HG02798 (cell line): ENCODE data around the gene CACNA2D2.
A peak's percentile ranks its signal among the peaks of the same experiment; 100 is the strongest.

Source experiments
- ATAC-seq: cut with Tn5 transposase; IDR thresholded peaks from one replicate; pipeline ENCODE4 v1.9.1; 2021; ENCODE audit warnings: mild to moderate bottlenecking; ENCODE audit not compliant: unreplicated experiment, poor library complexity

Gene CACNA2D2

DNA sequence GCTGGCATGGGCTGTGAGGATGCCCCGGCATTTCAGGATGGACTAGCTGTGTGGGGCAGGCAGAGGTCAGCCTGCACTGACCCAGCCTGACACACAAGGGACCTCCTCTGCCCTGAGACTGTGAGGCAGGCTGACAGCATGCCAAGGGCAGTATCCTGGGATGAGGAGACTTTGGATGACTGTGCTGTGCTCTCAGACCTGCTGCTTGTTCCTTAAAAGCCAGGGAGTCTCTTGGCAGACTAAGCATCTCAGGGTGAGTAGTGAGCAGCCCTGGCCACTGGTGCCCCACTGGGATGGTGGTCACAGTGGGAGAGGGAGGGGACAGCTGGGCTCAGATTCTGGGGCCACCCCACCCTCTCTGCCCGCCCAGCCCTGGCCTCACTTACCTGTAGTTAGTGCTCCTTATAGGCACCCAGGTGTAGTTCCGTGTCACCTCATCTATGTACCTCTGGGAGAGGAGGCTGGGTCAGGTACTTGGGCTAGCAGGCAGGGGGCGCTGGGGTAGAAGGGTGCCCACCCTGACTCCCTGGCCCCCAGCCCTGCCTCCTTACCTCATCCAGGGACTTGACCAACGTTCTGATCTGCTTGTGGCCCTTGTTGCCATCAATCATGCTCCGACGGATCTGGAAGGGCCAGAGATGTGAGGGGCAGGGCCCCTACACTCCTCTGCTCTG, 128.0 kb downstream of the CACNA2D2 start:
- no peak for ATAC-seq

DNA sequence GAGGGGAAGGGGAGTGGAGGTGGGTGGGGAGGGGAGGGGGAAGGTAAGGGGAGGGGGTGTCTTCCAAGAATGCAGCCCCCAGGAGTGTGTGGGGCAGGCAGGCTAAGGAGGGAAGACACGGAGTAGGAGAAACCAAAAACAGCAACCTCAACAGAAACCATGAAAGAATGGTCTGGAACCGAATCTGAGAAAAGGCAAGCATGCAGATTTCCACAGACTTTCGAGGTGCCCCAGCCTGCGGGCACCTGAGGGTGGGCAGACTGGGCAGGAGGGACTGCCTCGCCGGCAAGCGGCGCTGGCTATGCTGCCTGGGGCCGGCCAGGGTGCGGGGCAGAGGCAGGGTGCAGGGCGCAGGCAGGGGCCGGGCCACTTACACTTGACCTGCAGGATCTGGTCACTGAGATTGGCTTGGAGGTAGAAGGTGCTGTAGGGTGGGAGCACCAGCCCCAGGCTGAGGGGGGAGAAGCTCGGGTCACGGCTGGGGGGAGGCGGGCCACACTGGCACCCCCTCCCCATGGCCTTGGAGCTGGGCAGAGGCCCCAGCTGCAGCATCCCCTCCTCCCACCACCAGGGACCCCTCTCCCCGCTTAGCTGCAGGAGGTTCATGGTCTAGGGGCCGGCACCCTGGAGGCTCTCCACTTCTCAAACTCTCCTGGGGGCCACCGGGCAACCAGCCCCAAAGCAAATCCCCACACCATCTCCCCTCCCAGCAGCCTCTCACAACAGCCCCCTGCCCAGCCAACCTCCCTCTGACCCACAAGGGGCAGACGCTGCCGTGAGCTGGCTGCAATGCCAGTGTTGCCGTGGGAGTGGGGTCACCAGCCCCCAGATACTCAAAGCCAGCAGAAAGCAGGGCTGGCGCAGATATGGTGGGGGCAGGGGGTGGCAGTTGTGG, 128.8 kb downstream of the CACNA2D2 start:
- ATAC-seq, result no peak

DNA sequence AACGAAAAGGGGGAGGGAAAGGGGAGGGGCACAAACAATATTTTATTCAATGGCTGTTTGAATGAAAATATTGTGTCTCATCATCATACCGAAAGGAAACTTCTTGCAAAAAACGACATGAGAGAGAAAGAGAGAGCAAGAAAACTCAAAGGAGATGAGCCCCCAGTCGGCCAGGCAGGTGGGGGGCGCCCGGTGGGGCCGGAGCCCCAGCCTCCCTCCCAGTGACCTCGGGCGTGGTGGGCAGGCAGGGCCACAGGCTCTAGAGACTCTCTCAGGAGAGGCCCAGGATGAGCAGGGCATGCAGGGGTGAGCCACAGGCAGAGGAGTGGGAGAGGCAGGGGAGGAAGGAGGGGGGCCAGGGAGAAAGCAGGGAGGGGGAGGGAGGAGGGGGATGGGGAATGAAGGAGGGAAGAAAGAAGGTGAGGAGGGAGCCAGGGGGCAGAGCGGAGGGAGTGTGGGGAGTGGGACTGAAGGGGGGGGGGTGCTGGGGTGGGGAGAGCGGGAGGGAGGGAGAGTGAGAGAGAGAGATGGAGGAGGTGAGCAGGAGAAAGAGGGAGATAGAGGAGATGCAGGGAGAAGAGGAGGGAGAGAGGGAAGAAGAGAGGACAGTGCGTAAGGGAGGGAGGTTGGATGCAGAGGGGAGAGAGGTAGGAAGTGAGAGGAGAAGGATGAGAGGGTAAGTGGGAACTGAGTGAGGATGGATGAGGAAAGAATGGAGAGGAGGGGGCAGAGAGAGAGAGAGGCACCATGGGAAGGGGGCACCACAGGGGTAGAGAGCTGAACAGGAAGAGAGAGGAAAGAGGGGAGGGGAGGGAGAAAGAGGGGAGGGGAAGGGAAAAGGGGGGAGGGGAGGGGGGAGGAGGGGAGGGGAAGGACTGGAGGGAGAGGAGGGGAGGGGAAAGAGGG, 130.0 kb downstream of the CACNA2D2 start:
- no peak for ATAC-seq

DNA sequence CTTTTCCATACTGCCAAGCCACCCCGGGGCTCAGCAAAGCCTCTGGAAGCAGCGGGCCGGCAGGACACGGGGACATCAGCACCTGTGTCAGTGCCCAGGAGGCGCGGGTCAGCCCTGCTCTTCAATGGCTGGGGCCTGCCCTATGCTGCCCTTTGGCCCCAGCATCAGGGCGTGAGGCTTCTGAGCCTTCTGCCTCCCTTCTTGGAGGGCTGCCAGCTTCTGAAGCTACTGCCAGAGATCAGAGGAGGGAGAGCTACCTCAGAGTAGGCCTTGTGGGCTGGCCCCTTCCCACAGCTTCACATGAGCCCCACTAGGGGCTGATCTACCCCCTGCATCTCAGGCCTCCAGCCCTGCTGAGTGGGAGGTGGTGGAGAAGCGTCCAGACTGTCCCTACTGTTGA, 131.1 kb downstream of the CACNA2D2 start:
- ATAC-seq, result no peak

DNA sequence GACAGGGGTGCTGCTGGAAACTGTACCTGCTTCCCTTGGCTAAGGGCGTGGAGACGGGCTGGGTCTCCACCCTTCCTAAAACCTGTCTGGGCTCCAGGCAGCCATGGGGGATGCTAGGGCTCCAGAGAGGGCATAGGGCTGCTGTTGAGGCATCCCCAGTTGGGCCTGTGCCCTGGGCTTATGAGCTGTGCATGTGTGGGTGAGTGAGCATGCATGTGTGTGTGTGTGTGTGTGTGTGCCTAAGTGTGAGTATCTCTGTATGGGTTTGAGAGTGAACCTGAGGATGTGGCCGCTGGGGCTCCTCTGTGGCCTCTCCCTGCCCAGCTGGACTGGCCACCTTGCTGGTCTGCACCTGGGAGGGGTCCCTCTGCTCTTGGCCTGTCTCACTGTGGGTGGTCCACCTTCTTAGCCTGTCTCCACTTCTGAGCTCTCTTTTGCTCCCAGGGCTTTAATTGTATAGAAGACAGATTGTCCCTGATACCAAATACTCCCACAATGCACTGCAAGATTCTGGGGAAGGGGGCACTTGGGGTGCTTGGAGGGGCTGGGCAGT, 132.2 kb downstream of the CACNA2D2 start:
- ATAC-seq, result no peak

DNA sequence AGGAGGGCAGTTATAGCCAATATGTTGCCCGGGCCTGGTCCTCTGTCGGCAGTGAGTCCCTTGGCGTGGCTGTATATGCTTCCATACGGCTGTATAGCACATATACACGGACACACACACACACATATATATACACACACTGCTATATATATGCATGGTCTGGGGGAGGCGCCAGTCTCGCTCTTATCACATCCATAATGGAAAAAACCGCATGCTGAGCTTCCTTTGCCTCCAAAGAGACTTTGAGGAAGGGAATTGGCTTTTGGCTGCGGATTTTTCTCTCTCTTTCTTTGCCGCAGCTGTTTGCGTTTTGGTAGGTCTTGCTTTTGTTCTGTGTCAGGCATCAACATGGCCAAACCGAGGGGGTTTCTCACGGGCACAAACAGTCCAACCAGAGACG, 132.8 kb downstream of the CACNA2D2 start:
- no peak for ATAC-seq

DNA sequence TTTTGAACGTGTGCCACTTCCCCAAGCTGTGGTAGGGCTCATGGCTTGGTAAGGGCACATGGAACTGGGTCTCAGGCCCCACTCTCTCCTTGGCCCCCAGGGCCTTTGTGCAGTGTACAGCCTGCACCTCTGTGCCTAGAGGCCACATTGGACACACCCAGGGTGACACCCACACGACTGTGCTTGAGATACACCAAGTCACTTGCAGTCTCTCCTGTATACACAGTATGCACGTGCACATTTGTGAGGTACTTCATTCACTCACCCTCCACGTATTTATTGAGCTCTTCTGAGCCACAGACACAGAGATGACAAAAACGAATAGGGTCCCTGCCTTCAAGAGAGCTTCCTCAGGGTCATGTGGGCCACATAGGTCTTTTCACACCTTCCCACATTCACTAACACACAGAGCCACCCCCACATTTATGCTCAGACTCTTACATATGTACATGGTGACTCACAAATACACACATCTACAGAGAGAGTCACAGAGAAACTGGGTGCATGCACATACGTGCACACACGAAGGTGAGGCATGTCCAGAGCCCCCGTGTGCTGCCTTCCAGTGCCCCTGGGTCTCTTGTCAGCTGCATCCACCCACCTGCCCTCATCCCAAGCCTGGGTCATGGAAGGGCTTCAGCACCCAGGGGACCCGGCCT, 134.3 kb downstream of the CACNA2D2 start:
- ATAC-seq, result no peak

DNA sequence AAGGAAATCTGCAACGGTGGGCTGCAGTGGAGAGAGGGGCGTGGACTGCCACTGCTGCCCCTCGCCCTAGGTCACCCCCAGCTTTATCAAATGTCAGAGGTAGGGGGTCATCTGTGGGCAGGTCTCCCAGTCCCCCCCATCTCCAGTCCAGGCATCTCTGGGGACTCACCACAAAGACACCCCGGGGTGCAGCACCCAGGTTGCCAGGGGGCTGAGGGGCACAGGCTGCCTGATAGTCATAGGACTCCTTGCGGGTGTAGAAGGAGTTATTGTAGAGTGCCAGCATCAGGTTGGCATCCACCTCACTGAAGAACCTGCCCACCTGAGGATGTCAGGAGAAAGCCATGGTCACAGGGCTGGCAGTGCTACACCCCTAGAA, 137.6 kb downstream of the CACNA2D2 start:
- ATAC-seq, result no peak

DNA sequence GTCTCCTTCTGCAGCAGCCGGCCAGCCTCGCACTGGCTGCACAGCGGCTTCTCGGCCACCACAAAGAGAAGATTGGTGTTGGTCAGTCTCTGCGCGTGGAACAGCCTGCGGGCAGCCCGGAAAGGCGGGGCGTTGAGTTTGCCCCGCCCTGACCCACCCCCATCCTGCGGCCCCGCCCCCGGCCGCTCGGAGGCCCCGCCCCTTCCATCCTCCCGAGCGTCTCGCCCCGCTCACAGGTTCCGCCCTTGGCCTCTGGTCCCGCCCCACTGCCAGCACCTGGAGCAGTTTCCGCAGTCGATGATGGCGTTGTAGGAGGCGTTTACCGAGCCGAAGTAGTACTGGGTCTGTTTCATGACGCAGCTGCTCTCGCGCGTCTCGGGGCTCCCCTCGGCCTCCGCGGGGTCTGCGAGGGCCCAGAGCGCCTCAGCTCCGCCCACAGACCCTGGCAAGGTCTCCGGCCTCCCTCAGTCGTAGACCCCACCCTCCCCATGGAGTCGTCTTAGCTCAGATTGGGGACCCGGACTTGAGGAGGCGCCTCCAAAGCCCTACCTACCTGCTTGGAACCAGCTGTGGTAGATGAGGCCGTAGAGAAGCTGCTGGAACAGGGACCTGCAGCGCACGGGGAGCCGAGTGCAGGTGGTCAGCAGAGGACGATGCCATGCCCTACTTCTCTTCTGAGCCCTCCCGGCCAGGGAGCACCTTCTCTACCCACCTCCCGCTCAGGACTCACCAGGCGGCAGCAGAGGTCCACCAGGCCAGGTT, 138.2 kb downstream of the CACNA2D2 start:
- ATAC-seq, result peak; percentile 83

DNA sequence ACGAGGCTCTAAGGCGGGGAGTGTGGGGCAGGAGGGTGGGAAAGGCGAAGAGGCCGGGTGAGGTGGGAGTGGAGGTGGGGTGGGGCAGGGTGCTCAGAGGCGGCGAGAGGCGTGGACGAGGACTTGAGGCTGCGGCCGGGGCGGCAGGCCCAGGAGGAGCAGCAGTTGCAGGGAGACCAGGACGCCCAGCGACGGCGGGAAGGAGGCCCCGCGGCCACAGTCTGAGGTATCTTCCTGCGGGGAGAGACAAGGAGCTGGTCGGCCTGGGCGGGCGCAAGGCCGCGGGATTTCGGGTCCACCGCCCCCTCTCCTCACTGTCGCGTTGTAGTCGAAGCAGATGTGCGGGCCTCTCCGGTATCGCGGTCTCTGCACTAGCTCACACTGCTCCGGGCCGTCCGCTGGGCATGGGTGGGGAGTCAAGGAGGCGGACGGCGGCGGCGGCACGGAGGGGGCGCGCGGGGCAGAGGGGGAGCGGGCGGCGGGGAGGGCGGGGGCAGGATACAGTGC, 138.8 kb downstream of the CACNA2D2 start:
- no peak for ATAC-seq

DNA sequence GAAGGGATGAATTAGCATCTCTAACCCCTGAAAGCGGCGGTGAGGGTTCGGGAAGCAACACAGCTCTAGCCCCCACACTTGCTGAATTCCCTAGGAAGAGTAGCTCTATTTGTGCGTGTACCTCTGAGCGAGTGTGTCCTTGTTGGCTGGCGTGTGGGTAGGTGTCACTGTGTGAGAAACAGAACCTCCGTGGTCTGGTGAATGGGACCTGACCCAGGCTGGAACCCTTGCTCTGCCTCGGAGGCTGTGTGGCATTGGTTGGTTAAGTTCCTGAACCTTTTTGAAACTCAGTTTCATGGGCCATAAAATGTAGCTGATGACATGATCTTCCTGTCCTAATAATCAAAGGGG, 143.7 kb downstream of the CACNA2D2 start:
- ATAC-seq, result peak; percentile 16

DNA sequence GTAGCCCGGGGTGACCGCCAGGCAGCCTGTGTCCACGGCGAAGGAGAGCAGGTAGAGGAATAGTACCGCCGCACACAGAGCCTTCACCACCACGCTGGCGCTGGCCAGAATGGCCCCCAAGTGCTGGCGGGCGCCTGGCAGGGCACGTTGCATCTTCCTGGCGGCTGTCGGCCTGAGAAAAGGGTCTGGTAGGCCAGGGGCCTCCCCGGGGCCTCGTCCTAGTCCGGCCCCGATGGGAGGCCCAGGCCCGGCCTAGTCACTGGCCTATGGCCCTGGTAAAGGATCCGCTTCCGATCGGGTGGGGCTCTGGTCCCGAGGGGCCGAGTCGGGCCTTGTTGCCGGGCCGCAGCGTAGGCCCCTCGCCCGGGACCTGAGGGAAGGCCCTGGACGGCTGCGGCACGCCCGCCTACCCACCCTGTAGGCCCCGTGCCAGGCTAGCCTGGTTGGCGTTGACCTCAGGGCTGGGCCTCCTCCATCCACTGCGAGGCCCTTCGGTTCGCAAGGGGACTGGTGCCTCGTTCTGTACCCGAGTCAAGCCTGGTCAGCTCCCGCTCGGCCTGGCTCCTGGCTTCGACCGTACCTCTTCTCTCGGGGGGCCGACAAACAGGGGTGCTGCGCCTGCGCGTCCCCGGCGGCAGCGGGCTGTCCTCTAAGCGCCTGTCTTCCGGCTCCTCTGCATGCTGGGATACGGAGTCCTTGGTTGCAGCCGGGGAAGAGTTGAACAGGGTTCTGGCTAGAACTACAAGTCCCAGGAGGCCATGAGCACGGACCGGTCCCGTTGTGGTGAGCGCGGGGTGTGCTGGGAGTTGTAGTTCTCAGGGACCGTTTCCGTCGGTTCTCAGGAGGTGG, 144.3 kb downstream of the CACNA2D2 start, which contains the start of gene TMEM115:
TMEM115 (minus strand) TSS at position 611 of the 849 bp plus-strand sequence; CDS start at position 153, 458 bp downstream.
- ATAC-seq, result peak; percentile 99

DNA sequence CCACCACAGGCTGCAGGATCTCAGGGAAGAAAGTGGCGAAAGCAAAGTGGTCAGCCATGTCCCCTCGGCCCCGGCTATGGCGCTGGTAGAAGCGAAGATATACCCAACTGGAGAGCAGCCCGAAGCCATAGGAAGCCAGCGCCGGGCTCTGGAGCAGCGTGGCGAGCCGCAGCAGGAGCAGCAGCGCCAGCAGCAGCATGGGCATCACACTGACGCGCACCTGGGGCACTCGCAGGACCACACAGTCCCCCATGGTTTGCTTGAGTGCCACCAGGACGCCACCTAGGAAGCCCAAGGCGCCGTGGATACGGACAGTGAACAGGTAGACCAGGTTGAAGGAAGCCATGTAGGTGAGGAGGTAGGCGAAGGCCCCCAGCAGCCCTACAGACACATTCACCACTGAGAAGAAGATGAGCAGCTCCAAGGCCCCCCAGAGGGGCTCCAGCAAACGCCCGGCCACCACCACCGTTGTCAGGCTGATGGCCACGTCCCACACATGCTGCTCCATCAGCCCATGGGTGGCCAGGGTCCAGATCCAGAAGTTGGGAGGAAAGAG, 145.0 kb downstream of the CACNA2D2 start:
- ATAC-seq, result no peak

DNA sequence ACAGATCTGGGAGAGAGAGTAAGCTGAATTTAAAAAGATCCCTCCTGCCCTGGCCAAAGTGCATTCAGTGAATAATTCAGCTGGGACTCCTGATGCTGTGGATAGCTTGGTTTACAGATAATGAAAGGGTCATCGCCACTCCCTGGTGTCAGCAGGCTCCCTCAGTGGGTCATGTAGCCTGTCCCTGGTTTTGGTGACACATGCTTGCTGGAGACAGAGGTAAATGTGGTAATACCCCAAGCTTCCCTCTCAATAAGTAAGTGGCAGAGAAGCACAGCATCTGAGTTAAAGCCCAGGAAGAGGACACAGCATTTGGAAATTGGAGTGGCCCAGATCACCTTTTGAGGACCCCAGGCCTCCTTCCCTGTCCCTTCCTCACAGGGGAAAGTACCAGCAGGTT, 146.0 kb downstream of the CACNA2D2 start:
- ATAC-seq, result no peak

DNA sequence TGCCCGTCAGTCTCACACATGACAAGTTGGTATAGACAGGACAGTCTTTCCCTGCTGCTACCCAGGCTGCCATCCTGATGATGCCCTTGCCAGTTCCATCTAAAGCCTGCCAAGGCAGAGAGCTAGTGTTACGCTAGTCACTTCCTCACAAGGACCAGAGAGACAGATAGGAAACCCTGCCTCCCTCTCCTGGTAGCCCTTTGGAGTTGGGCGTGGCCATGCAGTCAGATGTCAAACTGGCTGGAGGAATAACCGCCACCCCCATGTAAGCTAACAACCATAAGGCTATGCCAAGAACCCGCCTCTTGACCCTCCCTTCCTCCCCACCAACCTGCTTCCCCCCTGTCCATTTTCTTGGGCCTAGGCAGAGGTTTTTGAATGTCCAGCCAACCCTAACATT, 146.9 kb downstream of the CACNA2D2 start:
- no peak for ATAC-seq

DNA sequence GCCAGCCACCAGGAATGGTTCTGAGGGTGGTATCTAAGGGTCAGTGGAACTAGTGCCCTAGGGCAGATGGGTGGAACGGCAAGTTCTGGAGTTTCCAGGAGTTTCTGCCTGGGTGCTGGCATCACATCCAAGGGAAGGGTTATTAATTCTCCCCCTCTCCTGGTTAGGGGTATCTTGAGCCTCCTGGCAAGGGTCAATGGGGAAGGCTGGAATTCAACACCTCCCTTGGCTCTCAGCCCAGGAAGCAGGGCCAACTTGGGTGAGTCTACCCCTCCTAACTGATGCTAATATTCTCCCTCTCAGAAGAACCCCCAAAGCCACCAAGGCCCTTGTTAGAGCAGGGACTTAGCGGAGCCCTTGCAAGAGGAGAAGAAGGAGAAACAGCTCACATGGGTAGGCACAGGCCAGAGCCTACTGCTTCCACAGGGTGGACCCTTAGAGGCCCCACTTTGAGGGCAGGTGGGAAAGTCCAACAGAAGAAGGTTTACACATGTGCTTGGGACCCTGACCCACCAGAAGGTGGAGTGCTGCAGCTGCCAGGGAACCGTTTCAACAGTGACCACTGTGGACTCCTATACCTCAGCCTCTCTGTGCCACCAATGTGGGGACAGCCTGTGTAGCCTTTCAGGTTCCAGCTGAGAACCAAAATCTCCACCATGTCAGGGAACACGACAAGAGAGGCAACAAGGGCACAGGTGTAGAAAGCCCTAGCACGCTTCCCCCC, 147.4 kb downstream of the CACNA2D2 start:
- ATAC-seq, result no peak

DNA sequence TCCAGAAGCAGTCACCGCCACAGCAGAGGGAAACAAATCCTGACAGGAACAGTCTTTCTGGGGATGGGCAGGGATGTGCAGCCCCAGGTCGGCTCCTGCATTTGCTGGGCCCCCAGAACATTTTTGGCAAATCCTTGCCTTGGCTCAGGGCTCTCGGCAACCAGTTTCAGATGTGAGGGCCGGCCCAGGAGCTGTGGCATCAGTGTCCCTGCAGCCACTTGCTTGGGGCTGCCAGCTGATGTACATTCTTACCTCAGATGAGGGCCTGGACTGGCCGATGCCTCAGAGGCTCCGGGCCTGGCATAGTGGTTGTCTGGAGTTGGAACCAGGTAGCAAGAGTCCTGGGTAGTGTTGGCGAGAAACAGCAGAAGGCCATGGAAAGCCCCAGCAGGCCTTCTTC, 148.6 kb downstream of the CACNA2D2 start:
- no peak for ATAC-seq
